GM21619 (cell line): Measurements from ENCODE around the gene SPG7.

ENCODE experiments used
- ATAC-seq: cut with Tn5 transposase; IDR thresholded peaks from one replicate; pipeline ENCODE4 v1.9.1; 2021; ENCODE audit not compliant: unreplicated experiment

The SPG7 gene

DNA sequence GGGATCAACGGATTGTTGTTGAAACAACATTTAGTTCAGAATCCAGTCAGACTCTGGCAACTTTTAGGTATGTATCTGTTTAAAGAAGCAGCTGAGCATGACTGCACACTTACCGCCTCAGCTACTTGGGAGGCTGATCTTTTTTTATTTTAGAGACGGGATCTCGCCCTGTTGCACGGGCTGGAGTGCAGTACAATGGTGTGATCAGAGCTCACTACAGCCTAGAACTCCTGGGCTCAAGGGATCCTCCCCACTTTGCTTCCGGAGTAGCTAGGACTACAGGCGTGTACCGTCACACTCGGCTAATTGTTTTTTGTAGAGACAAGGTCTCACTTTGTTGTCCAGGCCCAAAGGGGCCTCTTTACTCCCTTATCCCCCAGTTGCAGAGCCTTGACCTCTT is 2.3 kb downstream of the SPG7 start:
- no peak for ATAC-seq

GRCh38 chr16:89511374-89511773 is 3.2 kb downstream of the SPG7 start:
- no peak for ATAC-seq

- no peak for ATAC-seq
These were observed 4.2 kb downstream of the SPG7 start for GRCh38 chr16:89512453-89512852.

GRCh38 chr16:89517128-89517527 is 8.9 kb downstream of the SPG7 start:
- no peak for ATAC-seq

- no peak for ATAC-seq
These were observed 11.7 kb downstream of the SPG7 start for GRCh38 chr16:89519881-89520280.

GRCh38 chr16:89522287-89522686 is 14.1 kb downstream of the SPG7 start:
- no peak for ATAC-seq

DNA sequence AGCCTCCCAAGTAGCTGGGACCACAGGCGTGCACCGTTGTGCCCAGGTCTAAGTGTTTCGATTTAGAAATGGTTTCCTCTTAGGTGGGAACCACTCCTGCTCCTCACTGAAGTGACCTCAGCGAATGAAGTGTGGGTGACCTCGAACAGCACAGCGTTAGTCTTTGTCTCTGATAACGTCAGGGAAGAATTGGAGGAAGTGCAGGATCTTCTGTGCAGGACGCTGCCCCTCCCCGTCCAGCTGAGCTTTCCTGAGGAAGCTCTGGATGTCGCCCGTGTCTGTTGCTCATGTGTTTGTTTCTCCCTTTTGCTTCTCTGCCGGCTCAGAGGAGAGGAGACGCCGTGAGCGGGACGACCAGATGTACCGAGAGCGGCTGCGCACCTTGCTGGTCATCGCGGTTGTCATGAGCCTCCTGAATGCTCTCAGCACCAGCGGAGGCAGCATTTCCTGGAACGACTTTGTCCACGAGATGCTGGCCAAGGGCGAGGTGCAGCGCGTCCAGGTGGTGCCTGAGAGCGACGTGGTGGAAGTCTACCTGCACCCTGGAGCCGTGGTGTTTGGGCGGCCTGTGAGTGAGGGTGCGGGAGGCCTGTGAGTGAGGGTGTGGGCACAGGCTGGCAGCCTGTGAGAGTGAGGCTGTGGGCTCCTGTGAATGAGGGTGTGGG is 15.6 kb downstream of the SPG7 start:
- ATAC-seq, result no peak

DNA sequence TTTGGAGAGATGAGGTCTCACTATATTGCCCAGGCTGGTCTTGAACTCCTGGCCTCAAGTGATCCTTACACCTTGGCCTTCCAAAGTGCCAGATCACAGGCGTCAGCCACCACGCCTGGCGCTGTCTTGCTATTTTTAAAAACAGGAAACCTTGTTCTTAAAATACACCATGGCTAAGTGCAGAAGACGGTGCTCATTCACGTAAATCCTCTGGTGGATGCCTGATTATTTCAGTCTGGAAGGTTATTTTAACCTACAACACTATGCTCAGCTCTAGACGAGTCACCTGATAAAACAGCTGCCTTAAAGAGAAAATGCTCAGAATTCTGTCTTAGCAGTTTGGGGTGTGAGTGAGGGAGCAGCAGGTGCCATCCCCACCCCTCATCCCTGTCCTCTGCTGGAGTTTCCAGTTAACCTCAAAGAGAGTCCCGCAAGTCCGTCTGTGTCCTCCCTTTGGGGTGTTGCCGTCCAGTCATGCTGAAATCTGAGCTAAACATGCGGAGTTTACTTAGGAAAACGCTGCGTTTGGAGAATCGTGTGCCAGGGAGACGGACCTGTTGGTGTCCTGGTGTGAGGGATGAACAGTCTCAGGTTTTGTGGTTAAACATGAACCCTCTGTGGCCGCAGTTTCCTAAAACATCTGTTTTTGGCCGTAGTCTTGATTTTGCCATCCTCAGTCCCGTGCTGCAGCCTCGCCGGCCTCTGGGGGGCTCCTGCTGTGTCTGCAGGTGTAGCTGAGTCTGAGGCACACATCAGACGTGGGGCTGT is 17.1 kb downstream of the SPG7 start:
- no peak for ATAC-seq

DNA sequence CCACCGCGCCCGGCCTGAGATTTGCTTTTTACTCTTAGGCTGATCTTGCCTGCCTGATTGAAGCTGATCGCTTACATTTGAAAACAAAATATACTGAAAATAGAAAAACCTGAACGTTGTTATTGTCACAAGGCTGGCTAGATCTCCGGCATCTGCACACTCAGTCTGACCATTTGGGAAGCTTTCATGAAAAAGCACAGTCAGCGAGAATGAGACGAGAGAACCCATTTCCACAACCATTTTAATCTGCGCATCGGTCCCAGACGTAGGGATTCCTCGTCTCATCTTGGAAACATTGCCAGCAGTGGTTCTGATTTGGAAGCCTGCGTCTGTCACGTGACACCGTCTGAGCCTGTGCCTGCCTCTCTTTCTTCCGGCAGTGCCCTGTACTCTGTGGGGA is 20.9 kb downstream of the SPG7 start:
- no peak for ATAC-seq

DNA sequence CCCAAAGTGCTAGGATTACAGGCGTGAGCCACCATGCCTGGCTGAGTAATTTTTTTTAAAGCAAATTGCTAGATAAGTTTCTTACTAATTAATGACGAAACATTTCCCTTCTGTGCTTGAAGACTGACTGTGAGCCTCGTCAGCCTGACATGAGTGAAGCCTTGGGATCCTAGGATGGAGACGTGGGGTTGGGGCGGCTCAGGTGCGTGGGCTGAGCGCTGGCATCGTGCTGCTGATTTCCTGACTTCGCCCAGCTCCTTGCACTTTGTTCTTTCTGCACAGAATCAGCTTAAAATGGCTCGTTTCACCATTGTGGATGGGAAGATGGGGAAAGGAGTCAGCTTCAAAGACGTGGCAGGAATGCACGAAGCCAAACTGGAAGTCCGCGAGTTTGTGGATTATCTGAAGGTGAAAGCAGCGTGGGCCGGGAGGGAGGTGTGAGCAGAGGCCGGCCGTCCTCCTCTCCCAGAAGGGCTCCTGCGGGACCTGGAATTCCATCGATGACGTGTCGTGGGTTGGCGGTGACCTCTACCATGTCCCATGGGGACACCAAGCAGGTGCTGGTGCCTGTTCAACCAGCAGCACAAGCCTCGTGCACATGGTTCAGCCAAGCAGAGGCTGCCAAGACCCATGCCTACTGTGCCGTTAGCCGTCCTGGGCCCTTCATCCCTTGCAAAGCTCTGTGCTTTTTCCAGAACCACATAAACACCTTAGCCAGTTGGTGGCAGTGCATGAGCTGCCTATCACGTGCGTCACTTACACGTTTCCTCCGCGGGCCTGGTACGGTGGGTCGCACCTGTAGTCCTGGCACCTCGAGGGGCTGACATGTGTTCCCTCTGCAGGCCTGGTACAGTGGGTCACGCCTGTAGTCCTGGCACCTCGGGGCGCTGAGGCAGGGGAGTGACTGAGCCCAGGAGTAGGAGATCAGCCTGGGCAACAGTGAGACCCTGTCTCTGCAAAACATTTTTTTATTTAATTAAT is 22.5 kb downstream of the SPG7 start:
- ATAC-seq, result no peak

GRCh38 chr16:89531821-89532526 is 23.8 kb downstream of the SPG7 start:
- no peak for ATAC-seq

- ATAC-seq, result no peak
These were observed 26.1 kb downstream of the SPG7 start for GRCh38 chr16:89534252-89534756.

GRCh38 chr16:89536371-89536770 is 28.2 kb downstream of the SPG7 start:
- ATAC-seq, result no peak

DNA sequence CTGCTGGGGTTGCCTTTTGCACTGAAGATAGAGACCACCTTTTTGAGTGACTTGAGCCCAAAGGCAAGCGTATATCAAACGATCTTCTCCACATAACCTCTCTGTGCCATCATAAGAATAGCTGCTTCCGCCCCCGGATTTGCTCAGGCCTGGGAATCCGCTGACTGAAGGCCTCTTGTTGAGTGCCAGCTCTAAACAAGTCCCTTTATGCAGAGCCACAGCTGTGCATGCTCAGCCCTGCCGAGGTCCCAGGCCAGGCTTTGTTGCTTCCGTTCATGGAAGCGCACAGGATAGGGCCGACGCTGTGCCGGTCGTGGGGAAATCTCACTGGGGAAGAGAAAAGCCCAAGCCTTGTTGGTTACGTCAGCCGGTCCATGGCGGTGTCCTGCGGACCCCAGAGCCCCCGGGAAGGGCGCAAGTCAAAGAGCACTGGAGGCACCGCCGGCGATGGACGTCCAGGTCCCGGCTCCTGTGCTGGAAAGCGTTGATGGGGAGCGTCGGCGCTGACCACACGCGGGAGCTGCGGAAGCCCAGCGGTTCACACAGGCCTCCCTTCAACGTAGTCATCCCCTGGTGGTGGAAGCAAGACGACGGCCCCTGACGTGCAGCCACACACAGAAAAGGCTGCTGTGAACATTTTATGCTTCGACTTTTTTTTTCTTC is 28.8 kb downstream of the SPG7 start:
- ATAC-seq, result no peak

DNA sequence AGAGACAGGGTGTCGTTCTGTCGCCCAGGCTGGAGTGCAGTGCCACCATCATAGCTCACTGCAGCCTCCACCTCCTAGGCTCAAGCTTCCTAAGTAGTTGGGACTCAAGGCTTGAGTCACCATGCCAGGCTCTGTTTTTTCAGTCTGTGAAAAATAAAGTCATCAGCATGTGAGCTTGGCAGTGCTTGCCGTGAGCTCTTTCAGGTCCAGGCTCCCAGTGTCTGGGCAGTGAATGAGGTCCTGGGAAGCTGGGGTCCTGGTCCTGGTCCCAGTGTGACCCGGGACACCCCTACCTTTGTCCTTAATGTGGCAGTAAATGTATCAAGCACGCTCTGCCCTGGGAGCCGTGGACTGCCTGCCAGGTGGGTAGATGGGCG is 29.3 kb downstream of the SPG7 start:
- no peak for ATAC-seq

DNA sequence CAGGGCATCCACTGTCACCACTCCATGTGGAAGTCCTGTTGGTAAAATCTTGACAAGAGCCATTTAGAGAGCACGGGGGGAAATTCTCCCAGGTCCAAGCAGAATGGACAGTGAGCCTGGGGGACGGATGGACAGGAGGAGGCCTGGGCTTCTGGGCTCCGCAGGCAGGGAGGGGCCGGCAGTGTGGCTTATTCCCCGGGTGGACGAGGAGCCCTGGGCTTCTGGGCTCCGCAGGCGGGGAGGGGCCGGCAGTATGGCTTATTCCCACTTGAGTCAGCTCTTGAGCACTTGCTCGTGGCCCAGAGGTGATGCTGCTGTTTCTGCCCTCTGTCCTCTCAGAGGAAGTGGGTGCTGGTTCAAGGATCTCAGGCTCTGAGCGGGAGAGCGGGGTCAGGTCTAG is 30.1 kb downstream of the SPG7 start:
- ATAC-seq, result no peak

DNA sequence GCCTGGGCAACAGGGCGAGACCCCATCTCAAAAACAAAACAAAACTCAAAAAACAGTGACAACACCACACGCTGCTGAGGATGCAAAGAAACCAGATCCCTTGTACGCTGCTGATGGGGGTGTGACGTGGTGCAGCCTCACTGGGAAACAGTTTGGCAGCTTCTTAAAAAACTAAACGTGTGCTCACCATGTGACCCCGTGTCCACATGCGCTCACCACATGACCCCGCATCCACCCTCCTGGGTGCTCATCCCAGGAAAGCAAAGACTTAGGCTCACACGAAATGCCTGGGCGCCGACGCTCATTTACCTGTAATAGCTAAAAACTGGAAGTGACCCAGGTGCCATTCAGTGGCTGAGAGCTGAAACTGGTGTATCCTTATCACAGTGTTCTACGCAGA is 32.4 kb downstream of the SPG7 start:
- no peak for ATAC-seq

DNA sequence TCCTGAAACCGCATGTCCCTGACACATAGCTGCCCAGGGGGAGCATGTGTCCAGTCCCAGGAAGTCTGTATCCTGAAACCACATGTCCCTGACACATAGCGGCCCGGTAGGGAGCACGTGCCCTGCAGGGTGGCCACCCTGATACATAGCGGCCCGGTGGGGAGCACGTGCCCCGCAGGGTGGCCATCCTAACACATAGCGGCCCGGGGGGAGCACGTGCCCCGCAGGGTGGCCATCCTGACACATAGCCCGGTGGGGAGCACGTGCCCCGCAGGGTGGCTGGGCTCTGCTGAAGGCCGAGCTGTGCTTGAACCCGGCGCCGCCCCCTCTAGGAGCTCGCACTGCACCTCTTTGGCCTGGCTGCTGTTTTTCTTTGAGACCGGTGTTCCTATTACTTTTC is 33.6 kb downstream of the SPG7 start:
- no peak for ATAC-seq

DNA sequence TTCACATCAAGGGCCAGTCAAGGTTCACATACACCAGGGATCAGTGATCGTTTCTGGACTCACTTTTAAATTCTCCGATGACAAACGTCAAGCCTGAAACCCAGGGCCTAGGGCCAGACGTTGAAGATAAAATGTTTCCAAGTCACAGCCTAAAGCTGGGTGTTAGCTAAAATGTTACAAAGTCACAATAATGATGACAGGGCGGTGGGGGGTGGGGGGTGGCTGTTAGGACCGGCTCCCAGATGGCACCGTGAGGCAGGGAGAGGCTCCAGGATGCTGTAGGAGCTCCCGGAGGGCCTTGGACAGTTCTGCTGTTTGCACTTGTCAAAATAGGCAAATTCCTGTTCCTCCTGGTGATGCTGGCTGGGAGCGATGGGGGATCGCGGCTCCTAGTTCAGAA is 35.9 kb downstream of the SPG7 start:
- no peak for ATAC-seq

DNA sequence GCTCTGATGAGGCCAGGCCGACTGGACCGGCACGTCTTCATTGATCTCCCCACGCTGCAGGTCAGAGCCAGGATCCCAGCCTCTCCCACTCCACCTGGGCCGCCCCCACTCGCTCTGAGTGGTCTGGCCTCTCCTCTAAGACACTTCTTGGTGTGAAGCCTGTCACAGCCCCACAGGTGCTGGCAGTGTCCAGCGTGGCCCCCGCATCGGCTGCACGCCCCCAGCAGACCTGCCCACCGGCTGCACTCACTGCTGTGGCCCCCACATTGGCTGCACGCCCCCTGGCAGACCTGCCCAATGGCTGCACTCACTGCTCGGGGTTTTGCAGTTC is 36.5 kb downstream of the SPG7 start:
- no peak for ATAC-seq
